ENCODE data around the gene PPP1R9B. TPM values are rescaled to one million over a fixed set of nuclear protein-coding genes. Genes with fewer than 3 reads are reported as not detected.

PPP1R9B gene
- total RNA-seq, 4 donors from 2014 or later = 24.9 to 35.9 (median 28.2) TPM

- H3K36me3 ChIP-seq = peaks cover 0 to 45% (median 0%) of the 10 kb centered on the region in 3 donors
- no peaks in the 10 kb centered on the region for H3K9me3 ChIP-seq
- no peaks in the 10 kb centered on the region for H3K27me3 ChIP-seq
- H3K4me3 ChIP-seq = peak overlapping the region in 2 of 4 donors; percentile 92 to 98
- intact Hi-C loops (cut with DNase I) = no loop called here
- WGBS, 2 donors = 77 to 80% methylated on average over 2 to 3 of the region's 3 CpGs
- peaks cover 26 to 57% (median 35%) of the 10 kb centered on the region in 3 donors for H3K4me1 ChIP-seq
- DNase-seq = no peak
- TF ChIP-seq CTCF (IDR thresholded peaks at IDR 0.05) (no peak), POLR2A (IDR thresholded peaks at IDR 0.05) (no peak)
- H3K27ac ChIP-seq = peak overlapping the region; percentile 7 to 94 (median 82)
Observed at GRCh38 chr17:50096758-50097157, 53.7 kb downstream of the PPP1R9B start.

- Histone ChIP-seq H3K9me3 (no peaks in the 10 kb centered on the region), H3K4me3 (peak overlapping the region; percentile 57 to 98 (median 79)), H3K27ac (peak overlapping the region; percentile 80 to 94 (median 88)), H3K4me1 (peaks cover 19 to 51% (median 28%) of the 10 kb centered on the region in 3 donors), H3K27me3 (no peaks in the 10 kb centered on the region), H3K36me3 (peaks cover 0 to 45% (median 0%) of the 10 kb centered on the region in 3 donors)
- no peak for DNase-seq
- intact Hi-C loops (cut with DNase I) = no loop called here
- no peak for TF ChIP-seq POLR2A (IDR thresholded peaks at IDR 0.05)
- no peak for TF ChIP-seq CTCF (IDR thresholded peaks at IDR 0.05)
- WGBS, 2 donors = 27% methylated on average over 6 of the region's 6 CpGs; no CpG with 5 or more reads in 1 of the 2 donors
Observed at GRCh38 chr17:50096092-50096491, 54.4 kb downstream of the PPP1R9B start.

- Histone ChIP-seq H3K36me3 (peaks cover 0 to 40% (median 0%) of the 10 kb centered on the region in 3 donors), H3K4me1 (peaks cover 16 to 46% (median 23%) of the 10 kb centered on the region in 3 donors), H3K27ac (peak overlapping the region; percentile 80 to 94 (median 88)), H3K27me3 (no peaks in the 10 kb centered on the region), H3K4me3 (peak overlapping the region; percentile 57 to 98 (median 79)), H3K9me3 (no peaks in the 10 kb centered on the region)
- no peak for DNase-seq
- intact Hi-C loops (cut with DNase I) = loop anchor here (2.0 kb wide), 1 partner anchor 53 kb away; no protein-coding TSS in a partner anchor
- WGBS, 2 donors = 0% methylated on average over 10 to 12 of the region's 12 CpGs
- TF ChIP-seq POLR2A (IDR thresholded peaks at IDR 0.05) (no peak), CTCF (IDR thresholded peaks at IDR 0.05) (no peak)
Observed at GRCh38 chr17:50095626-50096037, 54.8 kb downstream of the PPP1R9B start.

GRCh38 chr17:50094753-50095619 is 55.5 kb downstream of the PPP1R9B start, which contains the start of gene PDK2:
Gene PDK2, plus strand, starts transcription at chr17:50095351. Its CDS starts 85 bp downstream, at chr17:50095436.
- Histone ChIP-seq H3K4me3 (peak within 1 kb of the TSS; percentile 57 to 98 (median 79)), H3K4me1 (peaks cover 16 to 40% (median 17%) of the 10 kb centered on the region in 3 donors), H3K27me3 (no peaks in the 10 kb centered on the region), H3K9me3 (no peaks in the 10 kb centered on the region), H3K27ac (peak within 1 kb of the TSS; percentile 80 to 94 (median 88)), H3K36me3 (peaks cover 1 to 40% (median 2%) of the 10 kb centered on the region in 3 donors)
- WGBS, 2 donors = 1% methylated on average over 49 to 51 of the region's 68 CpGs
- intact Hi-C loops (cut with DNase I) = loop anchor here (2.0 kb wide), 1 partner anchor 54 kb away; no protein-coding TSS in a partner anchor
- TF ChIP-seq POLR2A (IDR thresholded peaks at IDR 0.05) (peak in 2 of 4 donors; percentile 52 to 63), CTCF (IDR thresholded peaks at IDR 0.05) (peak in 1 of 6 experiments; percentile 21)
- DNase-seq = peak; percentile 90

All from esophagus squamous epithelium (tissue), 5 donors.